H1 (cell line): ENCODE data around the gene CHST11. TPM values are rescaled to one million over a fixed set of nuclear protein-coding genes. Genes with fewer than 3 reads are reported as not detected.

Source experiments
- CHD7 ChIP-seq: fragments of 300-600 bp; sonication (generic); IDR thresholded peaks from 2 replicates; pipeline ENCODE4 v1.7.1; 2012; ENCODE audit warnings: low read length, moderate library complexity, mild to moderate bottlenecking, inconsistent platforms; ENCODE audit not compliant: insufficient replicate concordance
- CTCF ChIP-seq, 3 experiments: IDR thresholded peaks; 1 replicate in 2 of 3; 2 replicates in 1 of 3; pipeline versions ENCODE4 v1.5.1 to v1.6.1; 2011; ENCODE audit warnings: low read length in 3 of 3, mild to moderate bottlenecking in 3 of 3, inconsistent platforms in 2 of 3, low read depth in 1 of 3, moderate library complexity in 1 of 3; ENCODE audit not compliant: insufficient read depth in 1 of 3; ENCODE audit errors: control extremely low read depth in 1 of 3
- TBP ChIP-seq: IDR thresholded peaks from 2 replicates; pipeline ENCODE4 v1.6.1; 2011; ENCODE audit warnings: low read depth, low read length, improper control_type of control experiment
- polyA plus RNA-seq, 7 experiments: library from polyadenylated mRNA; depleted of rRNA in 3 of 7; stranded (reverse) in 5 of 7; unstranded in 2 of 7; fragments of >200 nt in 5 of 7; fragments of 200-250 nt in 2 of 7; gene quantifications; 1 replicate in 5 of 7; 2 replicates in 1 of 7; 4 replicates in 1 of 7; pipeline versions ENCODE4 v1.2.1 to v1.2.3, GENCODE V29; 2011 to 2013; ENCODE audit warnings: missing spikeins in 2 of 7, mixed read lengths in 2 of 7
- total RNA-seq: library from RNA; stranded (reverse); fragmentation: NEBNext Ultra II Directional; extraction: Animal tissue kit (Norgen Biotek cat#: 25700); gene quantifications from 2 replicates; pipeline ENCODE4 v1.2.1, GENCODE V29; 2021

Gene CHST11
- total and polyA plus RNA-seq, 2 of the 8 experiments (the other 6 are each of a cell fraction or from before 2014, with no cell fraction given) = 14.4 to 20.8 TPM

- TF ChIP-seq CTCF (IDR thresholded peaks at IDR 0.05; ENCODE audit: control extremely low read depth in 1 of 3, insufficient read depth in 1 of 3, low read depth in 1 of 3, low read length in 3 of 3) = no peak
- no peak for TF ChIP-seq TBP
- no peak for TF ChIP-seq CHD7
Observed at GRCh38 chr12:104700324-104700723, 243.6 kb downstream of the CHST11 start (continued).
